ENCODE results near the gene GYS1.

Gene GYS1

DNA sequence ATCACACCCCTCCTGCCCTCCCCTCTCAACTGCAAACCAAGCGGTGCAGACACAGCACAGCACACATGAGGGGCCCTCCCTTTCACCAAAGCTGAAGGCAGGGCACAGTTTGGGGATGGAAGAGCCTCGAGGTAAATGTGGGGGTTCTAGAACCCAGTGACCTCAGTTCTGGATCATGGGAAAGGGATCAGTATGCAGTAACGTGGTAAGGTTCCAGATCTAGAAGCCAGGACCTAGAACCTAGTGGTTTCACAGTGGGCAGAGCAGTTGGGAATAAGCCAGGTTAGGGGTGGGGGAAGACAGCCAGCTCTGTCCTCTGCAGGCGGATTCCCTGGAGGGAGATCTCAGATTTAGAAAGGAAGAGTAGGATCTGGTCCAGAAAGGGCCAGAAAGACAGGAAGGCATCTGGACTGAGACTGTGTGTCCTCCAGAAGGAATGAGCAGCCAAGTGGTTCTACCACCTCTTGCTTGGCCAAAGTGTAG, 24.9 kb downstream of the GYS1 start:
- TF ChIP-seq, protein P1, sequence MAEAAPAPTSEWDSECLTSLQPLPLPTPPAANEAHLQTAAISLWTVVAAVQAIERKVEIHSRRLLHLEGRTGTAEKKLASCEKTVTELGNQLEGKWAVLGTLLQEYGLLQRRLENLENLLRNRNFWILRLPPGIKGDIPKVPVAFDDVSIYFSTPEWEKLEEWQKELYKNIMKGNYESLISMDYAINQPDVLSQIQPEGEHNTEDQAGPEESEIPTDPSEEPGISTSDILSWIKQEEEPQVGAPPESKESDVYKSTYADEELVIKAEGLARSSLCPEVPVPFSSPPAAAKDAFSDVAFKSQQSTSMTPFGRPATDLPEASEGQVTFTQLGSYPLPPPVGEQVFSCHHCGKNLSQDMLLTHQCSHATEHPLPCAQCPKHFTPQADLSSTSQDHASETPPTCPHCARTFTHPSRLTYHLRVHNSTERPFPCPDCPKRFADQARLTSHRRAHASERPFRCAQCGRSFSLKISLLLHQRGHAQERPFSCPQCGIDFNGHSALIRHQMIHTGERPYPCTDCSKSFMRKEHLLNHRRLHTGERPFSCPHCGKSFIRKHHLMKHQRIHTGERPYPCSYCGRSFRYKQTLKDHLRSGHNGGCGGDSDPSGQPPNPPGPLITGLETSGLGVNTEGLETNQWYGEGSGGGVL (tag by site-specific recombination; IDR thresholded peaks at IDR 0.05) = peak; percentile 79
- TF ChIP-seq ZBTB17 (tag by site-specific recombination; IDR thresholded peaks at IDR 0.05) = peak; percentile 52
- TF ChIP-seq, protein P2, sequence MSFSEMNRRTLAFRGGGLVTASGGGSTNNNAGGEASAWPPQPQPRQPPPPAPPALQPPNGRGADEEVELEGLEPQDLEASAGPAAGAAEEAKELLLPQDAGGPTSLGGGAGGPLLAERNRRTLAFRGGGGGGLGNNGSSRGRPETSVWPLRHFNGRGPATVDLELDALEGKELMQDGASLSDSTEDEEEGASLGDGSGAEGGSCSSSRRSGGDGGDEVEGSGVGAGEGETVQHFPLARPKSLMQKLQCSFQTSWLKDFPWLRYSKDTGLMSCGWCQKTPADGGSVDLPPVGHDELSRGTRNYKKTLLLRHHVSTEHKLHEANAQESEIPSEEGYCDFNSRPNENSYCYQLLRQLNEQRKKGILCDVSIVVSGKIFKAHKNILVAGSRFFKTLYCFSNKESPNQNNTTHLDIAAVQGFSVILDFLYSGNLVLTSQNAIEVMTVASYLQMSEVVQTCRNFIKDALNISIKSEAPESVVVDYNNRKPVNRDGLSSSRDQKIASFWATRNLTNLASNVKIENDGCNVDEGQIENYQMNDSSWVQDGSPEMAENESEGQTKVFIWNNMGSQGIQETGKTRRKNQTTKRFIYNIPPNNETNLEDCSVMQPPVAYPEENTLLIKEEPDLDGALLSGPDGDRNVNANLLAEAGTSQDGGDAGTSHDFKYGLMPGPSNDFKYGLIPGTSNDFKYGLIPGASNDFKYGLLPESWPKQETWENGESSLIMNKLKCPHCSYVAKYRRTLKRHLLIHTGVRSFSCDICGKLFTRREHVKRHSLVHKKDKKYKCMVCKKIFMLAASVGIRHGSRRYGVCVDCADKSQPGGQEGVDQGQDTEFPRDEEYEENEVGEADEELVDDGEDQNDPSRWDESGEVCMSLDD (tag by site-specific recombination; IDR thresholded peaks at IDR 0.05) = peak; percentile 51; the same call in 1 of the 2 replicates
- TF ChIP-seq KLF16 (tag by site-specific recombination; IDR thresholded peaks at IDR 0.05) = no peak
- Histone ChIP-seq H3K9me3 (ENCODE audit: control insufficient read depth, insufficient read depth, low read depth, low read length) (no peaks in the 10 kb centered on the region), H3K27ac (ENCODE audit: extremely low read depth, low read depth, low read length) (no peak overlapping the region), H3K4me1 (ENCODE audit: control insufficient read depth, insufficient read depth, low read length) (peaks cover 19% of the 10 kb centered on the region), H3K36me3 (ENCODE audit: control insufficient read depth in 2 of 2, insufficient read depth in 1 of 2, low read length in 2 of 2) (peaks cover 10 to 55% of the 10 kb centered on the region in 2 experiments; a peak in 2 of 3 replicates), H3K4me3 (ENCODE audit: low read depth, low read length) (no peak overlapping the region)
- ChIA-PET CTCF (interaction anchor here (0.5 to 1.8 kb wide), 3 partner anchors 30 to 748 kb away, joined by 3 to 7 read pairs (median 6); no protein-coding TSS in a partner anchor), POLR2A (interaction anchor here (1.2 to 4.2 kb wide), 5 partner anchors 9 to 323 kb away, joined by 3 to 34 read pairs (median 9); partner anchors contain the start of genes BAX, GYS1, PPP1R15A and RUVBL2)

- H3K27ac ChIP-seq (ENCODE audit: extremely low read depth, low read depth, low read length) = no peak overlapping the region
- H3K4me3 ChIP-seq (ENCODE audit: low read depth, low read length) = no peak overlapping the region
- POLR2A ChIA-PET = interaction anchor here (1.0 to 4.2 kb wide), 7 partner anchors 10 to 322 kb away, joined by 3 to 34 read pairs (median 4); partner anchors contain the start of genes BAX, GYS1, PPP1R15A and RUVBL2
These were observed 25.5 kb downstream of the GYS1 start for GRCh38 chr19:48967346-48968178.

More at GRCh38 chr19:48967346-48968178, 25.5 kb downstream of the GYS1 start:
- TF ChIP-seq HIC1 (tag by site-specific recombination; IDR thresholded peaks at IDR 0.05) (no peak), ZNF571 (tag by site-specific recombination; IDR thresholded peaks at IDR 0.05) (no peak)
- TF ChIP-seq, protein P3, sequence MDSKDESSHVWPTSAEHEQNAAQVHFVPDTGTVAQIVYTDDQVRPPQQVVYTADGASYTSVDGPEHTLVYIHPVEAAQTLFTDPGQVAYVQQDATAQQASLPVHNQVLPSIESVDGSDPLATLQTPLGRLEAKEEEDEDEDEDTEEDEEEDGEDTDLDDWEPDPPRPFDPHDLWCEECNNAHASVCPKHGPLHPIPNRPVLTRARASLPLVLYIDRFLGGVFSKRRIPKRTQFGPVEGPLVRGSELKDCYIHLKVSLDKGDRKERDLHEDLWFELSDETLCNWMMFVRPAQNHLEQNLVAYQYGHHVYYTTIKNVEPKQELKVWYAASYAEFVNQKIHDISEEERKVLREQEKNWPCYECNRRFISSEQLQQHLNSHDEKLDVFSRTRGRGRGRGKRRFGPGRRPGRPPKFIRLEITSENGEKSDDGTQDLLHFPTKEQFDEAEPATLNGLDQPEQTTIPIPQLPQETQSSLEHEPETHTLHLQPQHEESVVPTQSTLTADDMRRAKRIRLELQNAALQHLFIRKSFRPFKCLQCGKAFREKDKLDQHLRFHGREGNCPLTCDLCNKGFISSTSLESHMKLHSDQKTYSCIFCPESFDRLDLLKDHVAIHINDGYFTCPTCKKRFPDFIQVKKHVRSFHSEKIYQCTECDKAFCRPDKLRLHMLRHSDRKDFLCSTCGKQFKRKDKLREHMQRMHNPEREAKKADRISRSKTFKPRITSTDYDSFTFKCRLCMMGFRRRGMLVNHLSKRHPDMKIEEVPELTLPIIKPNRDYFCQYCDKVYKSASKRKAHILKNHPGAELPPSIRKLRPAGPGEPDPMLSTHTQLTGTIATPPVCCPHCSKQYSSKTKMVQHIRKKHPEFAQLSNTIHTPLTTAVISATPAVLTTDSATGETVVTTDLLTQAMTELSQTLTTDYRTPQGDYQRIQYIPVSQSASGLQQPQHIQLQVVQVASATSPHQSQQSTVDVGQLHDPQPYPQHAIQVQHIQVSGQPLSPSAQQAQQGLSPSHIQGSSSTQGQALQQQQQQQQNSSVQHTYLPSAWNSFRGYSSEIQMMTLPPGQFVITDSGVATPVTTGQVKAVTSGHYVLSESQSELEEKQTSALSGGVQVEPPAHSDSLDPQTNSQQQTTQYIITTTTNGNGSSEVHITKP (tag by site-specific recombination; IDR thresholded peaks at IDR 0.05) = 0 out of 2 replicates have a peak, but pooled peaks have one; percentile 11
- CTCF ChIA-PET = interaction anchor here (0.5 to 1.8 kb wide), 9 partner anchors 26 to 749 kb away, joined by 3 to 7 read pairs (median 5); partner anchors contain the start of genes GYS1 and RUVBL2
- H3K36me3 ChIP-seq (ENCODE audit: control insufficient read depth in 2 of 2, insufficient read depth in 1 of 2, low read length in 2 of 2) = peaks cover 10 to 51% of the 10 kb centered on the region in 2 experiments; a peak in 2 of 3 replicates
- peaks cover 20% of the 10 kb centered on the region for H3K4me1 ChIP-seq (ENCODE audit: control insufficient read depth, insufficient read depth, low read length)
- no peaks in the 10 kb centered on the region for H3K9me3 ChIP-seq (ENCODE audit: control insufficient read depth, insufficient read depth, low read depth, low read length)

Measured in HEK293 (cell line).